Mucosa of descending colon (tissue), 3 donors: ENCODE results near the gene CAPN10. TPM values are rescaled to one million over a fixed set of nuclear protein-coding genes. Genes with fewer than 3 reads are reported as not detected.
"Not testable (repeated sequence)": the region's sequence is repeated elsewhere in the genome, so short reads cannot be mapped to it uniquely, and the experiment has no call there.

Experiments used
- ATAC-seq: fragments of 200-7000 bp; cut with Tn5 transposase; one replicate; pipeline ENCODE4 v1.9.1; 2020; ENCODE audit warnings: mild to moderate bottlenecking, moderate library complexity
- DNase-seq, 3 donors: peaks; one replicate each; pipeline ENCODE4 v3.0.0-alpha.2; 2020
- H3K36me3 ChIP-seq: fragments of 200-600 bp; one replicate; pipeline ENCODE4 v1.8.0; 2021; ENCODE audit warnings: low read depth, mild to moderate bottlenecking
- H3K4me1 ChIP-seq: fragments of 200-600 bp; one replicate; pipeline ENCODE4 v1.8.0; 2021; ENCODE audit warnings: low read depth, mild to moderate bottlenecking
- H3K4me3 ChIP-seq: fragments of 200-600 bp; one replicate; pipeline ENCODE4 v1.8.0; 2021; ENCODE audit warnings: mild to moderate bottlenecking
- H3K9me3 ChIP-seq: fragments of 200-600 bp; one replicate; pipeline ENCODE4 v1.8.0; 2021; ENCODE audit warnings: mild to moderate bottlenecking
- intact Hi-C, 2 donors: fragments of 100-400 bp; cut with DNase I in 1 of 2; cut with micrococcal nuclease in 1 of 2; formaldehyde crosslinking; loops; one replicate each; pipeline versions ENCODE4 v1.11.0 to v1.11.1; 2022; cut with DNase I, micrococcal nuclease
- long read RNA-seq, 2 donors: library from polyadenylated mRNA; unstranded; transcript quantifications; one replicate each; pipeline ENCODE4 v2.0.0, GENCODE V29; 2019 to 2021
- total RNA-seq, 3 donors: library from RNA; stranded (reverse); fragmentation: NEBNext Ultra II Directional in 2 of 3; extraction: Animal tissue kit (Norgen Biotek cat#: 25700) in 2 of 3; gene quantifications; one replicate each; pipeline versions ENCODE4 v1.2.1 to v1.2.4, GENCODE V29; 2021 to 2023
- TF ChIP-seq, protein P1 (sequence below): fragments of 200-600 bp; IDR thresholded peaks from one replicate; pipeline ENCODE4 v1.8.0; 2022; ENCODE audit warnings: antibody characterized with exemption, mild to moderate bottlenecking
- donor health status: DM: no; HTN: no; CAD: no; lungs with moderate emphysema.
- donor health status: DM: no; HTN: no; CAD: no.
- donor health status: DM: no; HTN: yes; CAD: no.

Gene CAPN10, protein sequence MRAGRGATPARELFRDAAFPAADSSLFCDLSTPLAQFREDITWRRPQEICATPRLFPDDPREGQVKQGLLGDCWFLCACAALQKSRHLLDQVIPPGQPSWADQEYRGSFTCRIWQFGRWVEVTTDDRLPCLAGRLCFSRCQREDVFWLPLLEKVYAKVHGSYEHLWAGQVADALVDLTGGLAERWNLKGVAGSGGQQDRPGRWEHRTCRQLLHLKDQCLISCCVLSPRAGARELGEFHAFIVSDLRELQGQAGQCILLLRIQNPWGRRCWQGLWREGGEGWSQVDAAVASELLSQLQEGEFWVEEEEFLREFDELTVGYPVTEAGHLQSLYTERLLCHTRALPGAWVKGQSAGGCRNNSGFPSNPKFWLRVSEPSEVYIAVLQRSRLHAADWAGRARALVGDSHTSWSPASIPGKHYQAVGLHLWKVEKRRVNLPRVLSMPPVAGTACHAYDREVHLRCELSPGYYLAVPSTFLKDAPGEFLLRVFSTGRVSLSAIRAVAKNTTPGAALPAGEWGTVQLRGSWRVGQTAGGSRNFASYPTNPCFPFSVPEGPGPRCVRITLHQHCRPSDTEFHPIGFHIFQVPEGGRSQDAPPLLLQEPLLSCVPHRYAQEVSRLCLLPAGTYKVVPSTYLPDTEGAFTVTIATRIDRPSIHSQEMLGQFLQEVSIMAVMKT
- 10 to 100 TPM; 34.0 to 55.5 (median 40.4) TPM for total RNA-seq
- long read RNA-seq, donor 1, transcript CAPN10-207 (12 exons, 2,644 nt), result major isoform, 28 of 69 reads
- long read RNA-seq, donor 1, partial matches to known transcripts, result 15 of 69 reads
- long read RNA-seq, donor 1, other reads (novel, unspliced or antisense), result 22 of 69 reads
- long read RNA-seq, donor 2, partial matches to known transcripts, result 2 of 3 reads
- long read RNA-seq, donor 2, other reads (novel, unspliced or antisense), result 1 of 3 reads

DNA sequence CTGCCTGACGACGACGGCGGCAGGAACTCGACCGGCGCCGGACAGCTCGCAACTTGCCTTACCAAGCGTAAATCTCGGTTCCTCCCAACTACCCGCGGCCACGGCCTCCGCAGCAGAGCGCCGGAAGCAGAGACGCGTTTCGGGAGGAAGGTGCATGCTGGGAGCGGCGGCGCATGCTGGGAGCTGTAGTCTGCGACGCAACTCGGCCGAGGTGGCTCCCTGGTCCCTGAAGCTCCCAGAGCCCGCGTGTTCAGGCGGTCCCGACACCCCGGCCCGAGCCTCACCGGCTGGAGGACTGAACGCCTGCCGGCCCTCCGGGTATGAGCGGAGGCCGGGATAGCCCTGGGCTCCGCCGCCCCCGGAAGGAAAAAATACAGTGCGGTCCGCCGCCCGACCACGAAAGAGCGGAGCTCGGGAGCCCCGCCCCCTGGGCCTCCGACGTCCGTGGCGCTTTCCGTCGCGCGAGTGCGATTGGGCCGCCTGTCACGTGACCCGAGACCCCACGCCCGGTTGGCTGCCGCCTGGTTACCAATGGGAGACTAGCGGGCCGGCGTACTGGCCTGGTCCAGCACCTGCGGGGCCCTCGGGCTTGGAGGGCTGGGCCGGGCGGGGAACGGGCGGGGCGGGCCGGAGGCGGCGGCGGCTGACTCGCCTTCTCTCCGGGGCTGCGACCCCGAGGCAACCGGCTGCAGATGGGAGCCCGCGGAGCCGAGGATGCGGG lies at the start of gene CAPN10:
TSS of gene CAPN10 (plus strand) at position 537 of the 721 bp plus-strand sequence. CDS start at position 715, 178 bp downstream.
- TF ChIP-seq, protein P1, sequence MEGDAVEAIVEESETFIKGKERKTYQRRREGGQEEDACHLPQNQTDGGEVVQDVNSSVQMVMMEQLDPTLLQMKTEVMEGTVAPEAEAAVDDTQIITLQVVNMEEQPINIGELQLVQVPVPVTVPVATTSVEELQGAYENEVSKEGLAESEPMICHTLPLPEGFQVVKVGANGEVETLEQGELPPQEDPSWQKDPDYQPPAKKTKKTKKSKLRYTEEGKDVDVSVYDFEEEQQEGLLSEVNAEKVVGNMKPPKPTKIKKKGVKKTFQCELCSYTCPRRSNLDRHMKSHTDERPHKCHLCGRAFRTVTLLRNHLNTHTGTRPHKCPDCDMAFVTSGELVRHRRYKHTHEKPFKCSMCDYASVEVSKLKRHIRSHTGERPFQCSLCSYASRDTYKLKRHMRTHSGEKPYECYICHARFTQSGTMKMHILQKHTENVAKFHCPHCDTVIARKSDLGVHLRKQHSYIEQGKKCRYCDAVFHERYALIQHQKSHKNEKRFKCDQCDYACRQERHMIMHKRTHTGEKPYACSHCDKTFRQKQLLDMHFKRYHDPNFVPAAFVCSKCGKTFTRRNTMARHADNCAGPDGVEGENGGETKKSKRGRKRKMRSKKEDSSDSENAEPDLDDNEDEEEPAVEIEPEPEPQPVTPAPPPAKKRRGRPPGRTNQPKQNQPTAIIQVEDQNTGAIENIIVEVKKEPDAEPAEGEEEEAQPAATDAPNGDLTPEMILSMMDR, result no peak
- Histone ChIP-seq H3K4me3 (peak within 1 kb of the TSS; percentile 86), H3K9me3 (no peaks in the 10 kb centered on the region), H3K36me3 (no peaks in the 10 kb centered on the region), H3K4me1 (peaks cover 26% of the 10 kb centered on the region)
- ATAC-seq (peak; percentile 95), DNase-seq (peak; percentile 98 to 99 (median 98))
- intact Hi-C loops, result no loop called here

DNA sequence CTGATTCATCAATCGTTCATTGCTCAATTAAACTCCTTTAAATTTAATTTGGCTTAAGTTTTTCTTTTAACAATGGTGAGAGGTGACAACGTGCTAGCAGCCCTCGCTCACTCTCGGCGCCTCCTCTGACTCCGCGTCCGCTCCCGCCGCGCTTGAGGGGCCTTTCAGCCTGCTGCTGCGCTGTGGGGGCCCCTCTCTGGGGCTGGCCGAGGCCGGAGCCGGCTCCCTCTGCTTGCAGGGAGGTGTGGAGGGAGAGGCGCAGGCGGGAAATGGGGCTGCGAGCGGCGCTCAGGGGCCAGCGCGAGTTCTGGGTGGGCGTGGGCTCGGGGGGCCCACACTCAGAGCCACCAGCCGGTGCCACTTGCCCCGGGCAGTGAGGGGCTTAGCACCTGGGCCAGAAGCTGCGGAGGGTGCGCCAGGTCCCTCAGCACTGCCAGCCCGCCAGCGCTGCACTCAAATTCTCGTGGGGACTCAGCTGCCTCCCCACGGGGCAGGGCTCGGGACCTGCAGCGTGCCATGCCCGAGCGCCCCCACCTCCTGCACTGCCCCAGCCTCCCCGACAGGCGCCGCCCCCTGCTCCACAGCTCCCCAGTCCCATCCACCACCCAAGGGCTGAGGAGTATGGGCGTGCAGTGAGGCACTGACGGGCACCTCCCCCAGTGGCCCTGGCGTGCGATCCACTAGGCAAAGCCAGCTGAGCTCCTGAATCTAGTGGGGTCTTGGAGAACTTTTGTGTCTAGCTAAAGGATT lies 48.3 kb upstream of the CAPN10 start:
- Histone ChIP-seq H3K9me3 (no peaks in the 10 kb centered on the region), H3K4me1 (no peaks in the 10 kb centered on the region), H3K36me3 (no peaks in the 10 kb centered on the region), H3K4me3 (no peak overlapping the region)
- no peak for ATAC-seq
- DNase-seq, result no peak
- TF ChIP-seq, protein P1, result no peak
- intact Hi-C loops, result no loop called here

DNA sequence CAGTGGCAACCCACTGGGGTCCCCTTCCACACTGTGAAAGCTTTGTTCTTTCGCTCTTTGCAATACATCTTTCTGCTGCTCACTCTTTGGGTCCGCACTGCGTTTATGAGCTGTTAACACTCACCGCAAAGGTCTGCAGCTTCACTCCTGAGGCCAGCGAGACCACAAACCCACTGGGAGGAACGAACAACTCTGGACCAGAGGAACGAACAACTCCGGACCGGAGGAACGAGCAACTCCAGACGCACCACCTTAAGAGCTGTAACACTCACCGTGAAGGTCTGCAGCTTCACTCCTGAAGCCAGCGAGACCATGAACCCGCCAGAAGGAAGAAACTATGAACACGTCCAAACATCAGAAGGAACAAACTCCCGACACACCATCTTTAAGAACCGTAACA lies 47.4 kb upstream of the CAPN10 start:
- H3K36me3 ChIP-seq, DNase-seq, intact Hi-C loops, H3K9me3 ChIP-seq, ATAC-seq, H3K4me3 ChIP-seq, H3K4me1 ChIP-seq: not testable (repeated sequence)

DNA sequence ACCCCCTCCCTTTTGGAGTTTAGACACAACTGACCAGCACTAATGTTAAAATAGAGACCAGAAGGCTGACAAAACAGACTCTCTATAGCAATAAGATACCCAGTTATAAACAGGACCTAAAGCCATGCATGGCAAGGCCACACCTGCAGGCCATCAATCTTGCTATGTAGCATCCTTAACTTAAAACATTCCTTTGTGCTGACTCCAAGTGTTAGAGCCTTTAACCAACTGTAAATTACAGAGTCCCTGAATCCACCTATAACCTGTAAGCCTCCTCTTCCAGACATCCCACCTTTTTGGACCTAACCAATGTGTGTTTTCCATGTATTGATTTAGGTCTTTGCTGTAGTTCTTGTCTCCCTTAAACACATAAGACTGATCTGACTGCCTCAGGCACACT lies 46.6 kb upstream of the CAPN10 start:
- intact Hi-C loops, result no loop called here
- no peaks in the 10 kb centered on the region for H3K9me3 ChIP-seq
- TF ChIP-seq, protein P1, result no peak
- H3K4me1 ChIP-seq, result no peaks in the 10 kb centered on the region
- H3K4me3 ChIP-seq, result no peak overlapping the region
- no peak for DNase-seq
- no peak for ATAC-seq
- no peaks in the 10 kb centered on the region for H3K36me3 ChIP-seq

DNA sequence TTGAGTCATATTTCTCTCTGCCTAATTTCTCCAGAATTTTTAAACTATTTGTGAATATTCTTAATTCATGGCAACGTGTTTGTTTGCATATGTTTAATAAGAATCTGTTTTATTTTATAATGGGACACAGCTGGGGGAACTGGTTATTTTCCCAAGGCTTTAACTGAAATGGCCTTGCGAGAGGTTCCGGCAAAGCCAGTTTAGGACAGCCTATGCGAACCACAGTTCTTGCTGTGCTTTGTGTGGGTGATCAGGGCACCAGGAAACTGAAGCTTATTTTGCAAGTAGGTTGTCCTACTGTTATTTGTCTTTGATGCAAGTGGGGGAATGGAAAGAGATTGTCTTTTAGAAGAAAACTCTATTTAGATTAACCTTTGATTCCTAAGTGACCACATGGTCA lies 35.2 kb upstream of the CAPN10 start:
- DNase-seq (no peak), ATAC-seq (no peak)
- Histone ChIP-seq H3K4me3 (no peak overlapping the region), H3K9me3 (no peaks in the 10 kb centered on the region), H3K4me1 (no peaks in the 10 kb centered on the region), H3K36me3 (no peaks in the 10 kb centered on the region)
- intact Hi-C loops, result no loop called here
- TF ChIP-seq, protein P1, result no peak
